ENCODE results near the gene TAL1.
"Not testable (repeated sequence)": the region's sequence is repeated elsewhere in the genome, so short reads cannot be mapped to it uniquely, and the experiment has no call there.

TAL1 gene

DNA sequence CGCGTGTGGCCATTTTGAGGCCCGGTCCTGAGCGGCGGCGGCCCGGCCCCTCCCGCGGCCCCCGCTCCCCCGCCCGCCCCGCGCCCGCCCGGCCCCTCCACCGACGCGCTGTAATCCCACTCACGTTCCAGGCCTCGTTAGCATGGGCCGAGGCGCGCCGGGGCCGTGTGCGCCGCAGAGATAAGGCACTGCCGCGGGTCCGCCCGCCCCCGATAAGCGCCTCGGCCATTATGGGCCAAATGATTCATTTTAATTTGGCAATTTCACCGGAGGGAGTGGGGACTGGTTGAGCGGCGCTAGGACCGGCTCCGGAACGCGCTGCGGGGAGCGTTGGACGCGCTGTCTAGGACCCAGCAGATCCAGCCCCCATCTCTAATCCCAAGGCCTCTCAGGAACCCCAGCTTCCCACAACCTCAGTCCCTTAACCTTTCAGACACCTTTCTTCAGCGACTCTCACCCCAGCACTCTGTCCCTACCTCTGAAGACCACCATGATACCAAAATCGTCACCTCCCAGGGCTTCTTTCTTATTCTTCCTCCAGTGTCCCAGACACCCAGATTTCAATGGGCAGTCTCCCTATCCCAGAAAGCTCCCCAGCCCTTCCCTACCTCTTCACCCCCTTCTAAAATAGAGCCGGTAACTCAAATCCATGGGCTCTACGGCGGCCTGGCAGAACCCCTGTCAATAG lies at the start of gene TAL1:
Gene TAL1, minus strand, starts transcription at position 39 of the 688 bp plus-strand sequence. CDS start 6,337 bp downstream, outside the sequence.
- no peak for DNase-seq

DNA sequence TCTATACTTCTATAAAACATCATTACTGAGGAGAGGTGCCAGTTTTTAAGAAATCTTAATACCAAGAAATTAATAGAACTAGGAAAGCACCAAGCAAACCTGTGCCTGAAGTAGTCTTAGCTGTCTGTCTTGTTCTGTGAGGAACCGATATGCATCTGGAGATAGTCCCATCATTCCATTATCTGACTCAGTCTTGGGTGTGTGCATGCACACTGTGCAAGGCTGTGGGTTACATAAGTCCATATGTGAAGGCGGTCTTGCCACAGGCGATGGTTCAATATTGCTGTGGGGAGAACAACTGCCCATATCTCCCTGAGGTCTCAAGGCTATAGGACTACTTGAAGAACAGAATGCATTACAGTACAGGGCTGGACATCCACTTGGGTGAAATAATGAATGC lies 48.1 kb upstream of the TAL1 start:
- DNase-seq, result no peak

DNA sequence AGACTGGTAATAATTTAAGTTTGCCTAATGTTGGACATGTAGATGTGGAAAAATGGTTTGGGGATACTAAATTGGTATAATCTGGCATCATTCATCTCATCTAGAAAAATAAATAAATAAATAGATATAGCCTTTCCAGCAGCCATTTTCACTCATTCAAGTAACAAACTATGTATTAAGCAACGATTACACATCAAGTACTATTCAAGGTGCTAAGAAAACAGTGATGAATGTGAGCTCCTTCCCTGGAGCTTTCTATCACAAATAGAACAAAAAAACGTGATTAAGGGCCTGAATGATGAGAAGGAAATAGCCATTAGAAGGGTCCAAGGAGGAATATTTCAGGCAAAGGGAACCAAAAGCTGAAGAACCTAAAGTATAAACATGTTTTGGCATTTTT lies 44.8 kb upstream of the TAL1 start:
- no peak for DNase-seq

- not testable (repeated sequence) for DNase-seq
Observed at GRCh38 chr1:47275811-47276210, 43.8 kb upstream of the TAL1 start.

DNA sequence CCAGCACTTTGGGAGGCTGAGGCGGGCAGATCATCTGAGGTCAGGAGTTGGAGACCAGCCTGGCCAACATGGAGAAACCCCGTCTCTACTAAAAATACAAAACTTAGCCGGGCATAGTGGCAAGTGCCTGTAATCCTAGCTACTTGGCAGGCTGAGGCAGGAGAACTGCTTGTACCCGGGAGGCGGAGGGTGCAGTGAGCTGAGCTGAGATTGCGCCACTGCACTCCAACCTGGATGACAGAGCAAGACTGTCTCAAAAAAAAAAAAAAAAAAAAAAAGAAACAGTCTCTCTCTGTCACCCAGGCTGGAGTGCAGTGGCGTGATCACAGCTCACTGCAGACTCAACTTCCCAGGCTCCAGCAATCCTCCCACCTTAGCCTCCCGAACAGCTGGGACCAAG lies 33.5 kb upstream of the TAL1 start:
- DNase-seq, result not testable (repeated sequence)

GRCh38 chr1:47262787-47263413 lies 30.9 kb upstream of the TAL1 start:
- peak; percentile 60 for DNase-seq

- DNase-seq, result no peak
Observed at GRCh38 chr1:47257224-47257623, 25.2 kb upstream of the TAL1 start.

DNA sequence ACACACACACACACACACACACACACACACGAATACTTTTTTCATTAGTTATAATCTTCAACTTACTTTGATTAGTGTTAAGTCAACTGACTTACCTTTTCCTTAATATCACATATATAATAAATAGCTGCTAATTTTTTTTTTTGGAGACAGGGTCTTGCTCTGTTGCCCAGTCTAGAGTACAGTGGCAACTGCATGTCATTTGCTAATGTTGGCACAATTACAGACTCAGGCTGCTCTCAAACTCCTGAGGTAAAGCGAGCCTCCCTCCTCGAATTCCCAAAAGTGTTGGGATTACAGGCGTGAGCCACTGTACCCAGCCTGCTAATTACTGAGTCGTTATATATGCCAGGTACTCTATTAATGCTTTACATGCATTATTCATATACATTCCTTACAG lies 20.8 kb upstream of the TAL1 start:
- DNase-seq, result no peak

DNA sequence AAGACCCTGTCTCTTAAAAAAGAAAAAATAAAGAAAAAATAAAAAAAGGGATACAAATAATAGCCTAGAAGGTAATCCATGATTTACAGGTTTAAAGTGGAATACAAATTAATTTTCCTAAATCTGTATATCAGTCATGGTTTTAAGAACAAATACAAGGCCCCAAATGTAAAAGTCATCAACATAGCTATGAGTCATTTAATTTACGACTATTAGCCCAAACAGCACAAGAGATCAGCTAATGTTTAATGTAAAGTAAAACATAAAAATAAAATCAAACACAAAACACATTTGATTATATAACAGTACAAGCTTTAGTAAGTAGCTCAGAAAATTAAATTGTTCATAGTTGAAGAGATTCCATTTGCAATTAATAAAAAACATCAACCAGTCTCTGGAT lies 20.3 kb upstream of the TAL1 start:
- no peak for DNase-seq

- DNase-seq, result no peak
Observed at GRCh38 chr1:47249755-47250154, 17.7 kb upstream of the TAL1 start.

- no peak for DNase-seq
Observed at GRCh38 chr1:47244339-47244862, 12.4 kb upstream of the TAL1 start.

GRCh38 chr1:47243910-47244309 lies 11.9 kb upstream of the TAL1 start:
- no peak for DNase-seq

DNA sequence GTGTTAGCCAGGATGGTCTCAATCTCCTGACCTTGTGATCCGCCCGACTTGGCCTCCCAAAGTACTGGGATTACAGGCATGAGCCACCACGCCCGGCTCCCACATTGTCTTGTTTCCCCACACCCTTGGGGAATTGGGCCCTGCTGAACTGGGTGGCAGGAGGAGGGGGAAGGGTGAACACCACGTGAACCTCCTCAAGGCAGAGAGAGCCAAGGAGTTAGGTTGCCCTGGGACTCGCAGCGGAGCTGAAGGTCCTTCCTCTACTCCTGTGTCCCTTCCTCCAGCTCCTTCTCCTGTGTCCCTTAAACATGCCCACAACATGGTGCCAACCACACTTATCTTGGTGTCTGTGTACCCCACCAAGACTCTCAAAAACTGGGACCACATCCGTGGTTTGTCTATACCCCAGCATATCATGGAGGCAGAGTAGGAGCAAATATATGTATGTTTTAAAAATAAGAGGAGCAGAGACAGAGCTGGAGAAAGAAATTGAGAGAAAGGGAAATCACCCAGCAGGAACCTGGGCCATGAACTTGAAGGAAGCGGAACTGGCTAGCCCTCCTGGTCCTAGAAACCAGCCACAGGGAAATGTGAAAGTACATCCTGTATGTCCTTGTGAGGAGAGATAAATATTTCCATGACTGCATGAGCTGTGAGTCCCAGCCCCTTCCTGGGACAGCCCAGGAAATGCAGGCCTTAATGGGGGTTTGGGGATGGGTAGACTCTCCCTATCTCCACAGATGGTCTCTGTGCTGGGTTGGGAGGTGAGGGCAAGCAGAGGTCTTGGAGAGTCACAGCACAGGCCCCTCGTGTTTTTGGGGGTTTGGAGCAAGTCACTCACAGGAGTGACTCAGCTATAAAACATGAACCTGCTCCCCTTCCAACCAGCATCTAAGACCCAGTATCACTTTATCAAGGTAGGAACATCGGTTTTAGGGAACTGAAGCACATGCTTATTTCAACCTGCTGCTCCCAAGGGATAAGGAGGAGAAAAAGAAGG lies 9.4 kb upstream of the TAL1 start:
- DNase-seq, result no peak

GRCh38 chr1:47238935-47239592 lies 7.0 kb upstream of the TAL1 start:
- DNase-seq, result no peak

- no peak for DNase-seq
Observed at GRCh38 chr1:47235806-47236205, 3.8 kb upstream of the TAL1 start.

GRCh38 chr1:47235241-47235681 lies 3.2 kb upstream of the TAL1 start:
- DNase-seq, result no peak

DNA sequence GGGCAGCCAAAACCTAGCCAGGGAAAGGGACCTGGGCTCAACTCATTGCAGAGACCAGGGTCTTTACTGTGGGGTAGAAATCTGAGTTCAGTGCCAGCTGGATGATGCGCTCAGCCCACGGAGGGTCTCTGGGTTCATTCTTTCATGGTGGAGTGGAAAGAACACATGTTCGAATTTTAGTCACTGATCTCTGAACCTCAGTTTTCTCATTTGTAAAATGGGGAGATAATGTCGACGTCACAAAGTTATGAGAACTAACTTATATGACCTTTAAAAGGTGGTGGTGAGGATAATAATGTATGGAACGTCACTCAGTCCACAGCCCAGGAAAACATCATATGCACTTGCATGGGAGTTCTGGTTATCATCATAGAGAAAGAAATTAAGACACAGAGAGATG lies 1.2 kb upstream of the TAL1 start:
- DNase-seq, result no peak

GRCh38 chr1:47231301-47232186 lies 481 bp downstream of the TAL1 start:
- peak; percentile 71 for DNase-seq

DNA sequence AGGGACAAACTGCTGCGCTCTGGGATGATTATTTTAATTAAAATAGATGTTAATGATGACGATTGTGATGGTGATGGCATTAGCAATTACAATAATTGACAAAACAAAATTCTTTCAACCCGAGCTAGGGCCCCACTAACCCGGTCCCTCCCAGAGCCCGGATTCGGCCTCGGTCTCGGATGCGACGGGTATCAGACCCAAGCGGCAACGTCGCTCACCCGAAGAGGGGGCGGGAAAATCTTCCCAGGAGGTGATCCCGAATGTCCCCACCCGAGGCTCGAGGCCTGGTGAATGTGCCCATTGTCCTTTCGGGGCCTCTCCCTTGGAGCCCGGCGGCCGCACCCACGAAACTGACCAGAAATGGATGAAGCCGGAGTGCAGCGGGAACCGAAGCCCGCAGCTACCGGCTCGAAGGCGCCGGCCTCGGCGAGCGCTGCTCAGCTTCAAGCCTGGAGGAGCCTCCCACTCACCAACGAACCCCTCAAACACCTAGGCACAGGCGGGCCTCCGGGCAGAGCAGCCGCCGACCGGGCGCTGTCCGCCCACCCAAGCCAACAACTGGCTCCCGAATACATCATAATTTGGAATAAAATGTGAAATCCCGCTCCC lies 1.2 kb downstream of the TAL1 start:
- DNase-seq, result no peak

DNA sequence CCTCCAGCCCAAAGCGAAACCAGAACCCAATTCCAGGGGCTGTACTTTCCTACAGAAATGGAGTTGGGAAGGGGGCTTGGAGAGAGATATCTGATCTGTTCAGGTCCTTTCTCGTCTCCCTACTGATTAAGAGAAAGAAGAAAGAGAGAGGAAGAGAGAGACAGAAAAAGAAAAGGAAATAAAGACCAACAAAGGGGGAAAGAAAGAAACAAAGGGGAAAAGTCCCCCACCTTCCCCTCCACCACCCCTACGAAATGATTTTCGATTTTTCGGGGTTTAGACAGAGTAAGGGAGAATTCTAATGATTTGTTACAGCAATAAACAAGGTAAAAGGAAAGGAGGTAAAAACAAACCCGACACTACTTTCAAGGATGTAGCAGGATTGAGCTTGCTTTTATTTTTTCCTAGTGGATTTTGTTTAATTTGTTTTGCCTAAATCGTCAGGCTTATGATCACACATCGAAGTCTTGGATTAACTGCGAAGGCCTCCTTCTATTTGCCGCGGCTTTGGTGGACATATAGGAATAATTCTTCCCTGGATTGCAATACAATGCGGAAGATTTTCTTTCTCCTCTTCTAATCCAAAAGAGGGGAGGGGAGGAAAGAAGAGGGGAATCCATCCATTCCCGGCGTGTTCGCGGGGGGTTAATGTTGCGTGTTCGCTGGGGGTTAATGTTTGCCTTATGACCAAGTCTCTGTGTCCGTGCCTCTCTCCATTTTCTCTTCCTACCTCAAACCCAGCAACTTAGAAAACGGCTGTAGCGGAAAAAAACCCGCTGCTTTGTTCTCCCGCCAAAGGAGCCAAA lies 1.9 kb downstream of the TAL1 start:
- no peak for DNase-seq
